SK-N-MC (cell line): ENCODE measurements around the gene APELA.
"Not testable (repeated sequence)": the region's sequence is repeated elsewhere in the genome, so short reads cannot be mapped to it uniquely, and the experiment has no call there.

Experiments used
- DNase-seq: peaks from one replicate; pipeline ENCODE4 v3.0.0-alpha.2; 2011; ENCODE audit warnings: low read depth, low spot score
- H3K27ac ChIP-seq: fragments of 200-600 bp; sonication (generic); 2 replicates; pipeline ENCODE4 v1.5.1; 2016; ENCODE audit warnings: mixed run types
- H3K36me3 ChIP-seq: fragments of 200-600 bp; sonication (generic); 2 replicates; pipeline ENCODE4 v1.6.1; 2017; ENCODE audit warnings: antibody characterized with exemption, low read length, mixed read lengths; ENCODE audit not compliant: insufficient read depth
- H3K4me3 ChIP-seq: fragments of 200-600 bp; sonication (generic); 2 replicates; pipeline ENCODE4 v1.5.1; 2016
- H3K9ac ChIP-seq: fragments of 200-600 bp; sonication (generic); 2 replicates; pipeline ENCODE4 v1.8.0; 2017; ENCODE audit warnings: mixed run types, mixed read lengths; ENCODE audit not compliant: insufficient read length
- H3K9me3 ChIP-seq: fragments of 200-600 bp; sonication (generic); 2 replicates; pipeline ENCODE4 v1.6.1; 2017; ENCODE audit warnings: low read depth, mild to moderate bottlenecking, antibody characterized with exemption, low read length, moderate library complexity, mixed read lengths
- EZH2 ChIP-seq: fragments of 200-600 bp; sonication (generic); IDR thresholded peaks from one replicate; pipeline ENCODE4 v1.6.1; 2017; ENCODE audit warnings: antibody characterized with exemption
- FOXP2 ChIP-seq: optimal IDR thresholded peaks from 2 replicates; pipeline ENCODE3; 2011; ENCODE audit warnings: mild to moderate bottlenecking, moderate library complexity; ENCODE audit not compliant: insufficient read depth; ENCODE audit errors: extremely low read length, control extremely low read depth
- POLR2AphosphoS5 ChIP-seq: IDR thresholded peaks from 2 replicates; pipeline ENCODE4 v1.6.1; 2012; ENCODE audit warnings: mild to moderate bottlenecking, low read depth, low read length, borderline replicate concordance

The APELA gene

DNA sequence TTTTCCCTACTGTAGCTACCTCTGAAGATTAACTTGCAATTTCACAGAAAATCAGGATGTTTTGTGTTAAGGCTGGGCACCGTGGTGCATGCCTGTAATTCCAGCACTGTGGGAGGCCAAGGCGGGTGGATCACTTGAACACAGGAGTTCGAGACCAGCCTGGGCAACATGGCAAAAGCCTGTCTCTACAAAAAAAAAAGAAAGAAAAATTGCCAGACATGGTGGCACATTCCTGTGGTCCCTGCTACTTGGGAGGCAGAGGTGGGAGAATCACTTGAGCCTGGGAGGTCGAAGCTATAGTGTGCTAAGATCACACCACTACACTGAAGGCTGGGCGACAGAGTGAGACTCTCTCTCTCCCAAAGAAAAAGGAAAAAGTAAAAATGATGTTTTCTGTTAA lies 27.4 kb downstream of the APELA start:
- no peaks in the 10 kb centered on the region for H3K9me3 ChIP-seq
- no peaks in the 10 kb centered on the region for H3K36me3 ChIP-seq
- H3K27ac ChIP-seq: no peak overlapping the region
- no peak overlapping the region for H3K4me3 ChIP-seq
- no peak for DNase-seq
- H3K9ac ChIP-seq: no peak overlapping the region
- TF ChIP-seq EZH2 (no peak), FOXP2 (no peak), POLR2AphosphoS5 (no peak)

DNA sequence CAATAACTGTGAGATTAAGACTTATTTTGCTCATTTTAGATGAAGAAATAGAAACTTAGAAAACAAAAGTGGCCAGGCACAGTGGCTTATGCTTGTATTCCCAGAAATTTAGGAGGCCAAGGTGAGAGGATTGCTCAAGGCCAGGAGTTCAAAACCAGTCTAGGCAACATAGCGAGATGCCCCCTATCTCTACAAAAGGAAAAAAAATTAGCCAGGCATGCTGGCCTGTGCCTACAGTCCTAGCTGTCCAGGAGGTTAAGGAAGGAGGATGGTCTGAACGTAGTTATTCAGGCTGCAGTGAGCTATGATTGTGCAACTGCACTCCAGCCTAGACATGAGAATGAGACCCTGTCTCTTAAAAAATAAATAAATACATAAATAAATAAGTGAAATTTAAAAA lies 28.0 kb downstream of the APELA start:
- no peak overlapping the region for H3K27ac ChIP-seq
- DNase-seq: no peak
- no peak for TF ChIP-seq POLR2AphosphoS5
- TF ChIP-seq EZH2: no peak
- TF ChIP-seq FOXP2: no peak
- H3K9ac ChIP-seq: no peak overlapping the region
- no peaks in the 10 kb centered on the region for H3K9me3 ChIP-seq
- H3K4me3 ChIP-seq: no peak overlapping the region
- no peaks in the 10 kb centered on the region for H3K36me3 ChIP-seq

DNA sequence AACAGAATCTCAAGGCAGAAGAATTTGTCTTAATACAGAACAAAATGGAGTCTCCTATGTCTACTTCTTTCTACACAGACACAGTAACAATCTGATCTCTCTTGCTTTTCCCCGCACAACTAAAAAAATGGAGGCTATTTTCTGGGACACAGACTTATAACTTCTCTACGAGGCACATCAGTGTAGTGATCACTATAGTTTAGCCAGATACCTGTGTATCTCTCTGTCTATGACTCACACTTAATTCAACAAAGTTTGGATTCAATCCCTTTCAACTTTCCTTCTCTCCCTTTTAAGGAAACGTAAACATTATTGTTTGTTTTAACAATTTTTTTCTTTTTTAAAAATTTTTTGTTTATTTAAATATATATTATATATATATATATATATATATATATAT lies 29.4 kb downstream of the APELA start:
- H3K27ac ChIP-seq: no peak overlapping the region
- TF ChIP-seq POLR2AphosphoS5: no peak
- no peak for TF ChIP-seq EZH2
- no peak for TF ChIP-seq FOXP2
- no peak for DNase-seq
- no peaks in the 10 kb centered on the region for H3K9me3 ChIP-seq
- no peaks in the 10 kb centered on the region for H3K36me3 ChIP-seq
- no peak overlapping the region for H3K4me3 ChIP-seq
- no peak overlapping the region for H3K9ac ChIP-seq

DNA sequence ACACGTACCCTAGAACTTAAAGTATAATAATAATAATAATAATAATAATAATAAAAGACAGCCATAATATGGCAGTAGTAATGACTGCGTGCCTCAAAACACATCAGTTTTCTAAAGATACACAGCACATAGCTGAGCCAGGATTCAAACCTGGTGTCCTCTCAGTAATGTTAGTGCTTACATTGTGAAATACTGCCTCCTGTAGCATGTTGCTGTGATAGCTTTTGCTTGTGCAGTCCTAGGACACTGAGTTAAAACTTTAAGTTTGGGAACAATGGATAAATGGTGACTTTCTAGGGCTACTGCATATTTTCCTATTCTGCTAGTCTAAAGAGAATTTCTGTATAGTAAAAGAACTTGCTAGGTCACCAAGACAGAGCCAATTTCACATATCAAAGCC lies 36.5 kb downstream of the APELA start:
- not testable (repeated sequence) for H3K36me3 ChIP-seq, H3K4me3 ChIP-seq, DNase-seq, H3K9me3 ChIP-seq, H3K27ac ChIP-seq, H3K9ac ChIP-seq

DNA sequence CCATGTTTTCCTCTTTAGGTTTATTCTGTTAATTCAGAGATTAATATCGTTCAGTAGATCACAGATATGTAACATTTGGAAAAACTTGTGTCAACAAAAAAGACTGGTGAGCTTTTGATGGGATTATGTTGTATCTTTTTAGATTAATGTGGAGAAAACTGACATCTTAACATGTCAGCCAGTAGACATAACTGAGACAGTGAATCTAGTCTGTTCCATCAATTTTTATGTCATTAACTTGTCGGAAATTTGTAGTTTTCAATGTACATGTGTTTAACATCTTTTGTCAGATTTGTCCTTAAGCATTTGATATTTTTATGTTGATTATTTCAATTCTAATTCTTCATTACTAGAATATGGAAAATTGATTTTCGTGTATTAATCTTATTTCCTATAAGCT lies 42.0 kb downstream of the APELA start:
- H3K27ac ChIP-seq: no peak overlapping the region
- no peak overlapping the region for H3K4me3 ChIP-seq
- TF ChIP-seq POLR2AphosphoS5: no peak
- no peak for TF ChIP-seq FOXP2
- no peak for TF ChIP-seq EZH2
- no peak for DNase-seq
- H3K9me3 ChIP-seq: no peaks in the 10 kb centered on the region
- H3K9ac ChIP-seq: no peak overlapping the region
- no peaks in the 10 kb centered on the region for H3K36me3 ChIP-seq

DNA sequence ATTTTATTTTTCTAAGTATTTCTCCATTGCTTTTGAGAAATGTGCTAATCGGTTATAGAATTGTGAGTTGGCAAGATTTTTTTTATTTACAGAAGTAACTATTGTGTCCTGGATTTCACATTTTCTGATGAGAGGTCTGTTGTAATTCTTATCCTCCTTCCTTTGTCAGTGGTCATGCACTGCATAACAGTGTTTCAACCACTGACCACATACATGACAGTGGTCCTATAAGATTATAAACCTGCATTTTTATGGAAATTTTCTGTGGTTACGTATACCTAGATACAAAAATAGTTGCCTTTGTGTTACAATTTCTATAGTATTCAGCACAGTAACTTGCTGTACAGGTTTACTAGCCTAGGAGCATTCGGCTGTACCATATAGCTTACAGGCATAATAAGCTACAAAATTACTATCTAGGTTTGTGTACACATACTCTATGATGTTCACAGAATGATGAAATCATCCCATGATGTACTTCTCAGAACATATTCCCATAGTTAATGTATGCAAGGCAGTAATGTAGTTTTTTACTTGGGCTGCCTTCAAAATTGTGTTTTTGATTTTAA lies 47.8 kb downstream of the APELA start:
- Histone ChIP-seq H3K9ac (no peak overlapping the region), H3K4me3 (no peak overlapping the region), H3K27ac (no peak overlapping the region), H3K9me3 (no peaks in the 10 kb centered on the region), H3K36me3 (no peaks in the 10 kb centered on the region)
- no peak for TF ChIP-seq FOXP2
- no peak for TF ChIP-seq POLR2AphosphoS5
- TF ChIP-seq EZH2: no peak
- DNase-seq: no peak

DNA sequence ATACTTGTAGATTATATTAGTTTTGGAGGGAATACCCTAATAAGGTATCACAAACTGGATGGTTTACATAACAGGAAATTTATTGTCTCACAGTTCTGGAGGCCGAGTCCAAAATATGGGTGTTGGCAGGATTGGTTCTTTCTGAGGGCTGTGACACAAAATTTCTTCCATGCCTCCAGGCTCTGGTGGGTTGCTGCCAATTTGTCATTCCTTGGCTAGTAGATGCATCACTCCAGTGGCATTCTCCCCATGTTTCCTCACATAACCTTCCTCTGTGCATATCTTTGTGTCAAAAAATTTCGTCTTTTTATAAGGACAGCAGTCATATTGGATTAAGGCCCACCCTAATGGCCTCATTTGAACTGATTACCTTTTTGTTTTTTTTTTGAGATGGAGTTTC lies 49.3 kb downstream of the APELA start:
- no peak for DNase-seq
- Histone ChIP-seq H3K36me3 (no peaks in the 10 kb centered on the region), H3K4me3 (no peak overlapping the region), H3K9ac (no peak overlapping the region), H3K27ac (no peak overlapping the region), H3K9me3 (no peaks in the 10 kb centered on the region)
- TF ChIP-seq POLR2AphosphoS5: no peak

DNA sequence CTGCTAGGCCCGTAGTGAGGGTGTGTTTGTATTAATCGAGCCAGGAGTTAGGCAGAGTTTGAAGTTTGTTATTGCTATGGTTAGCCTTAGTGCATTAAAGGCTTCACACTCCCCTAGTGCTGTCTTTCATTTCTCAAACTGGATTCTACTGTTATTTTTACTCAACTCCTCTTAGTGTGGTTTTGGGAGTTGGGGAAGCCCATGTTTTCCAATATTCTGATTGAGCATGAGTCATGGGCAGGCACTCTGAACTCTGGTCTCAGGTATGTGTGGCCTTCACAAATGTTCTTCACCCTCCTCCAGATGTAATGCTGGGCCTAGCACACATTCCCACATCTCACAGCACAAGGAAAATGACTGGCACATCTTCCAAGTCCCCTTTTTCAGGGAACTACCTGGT lies 50.1 kb downstream of the APELA start:
- H3K9me3 ChIP-seq, H3K9ac ChIP-seq, H3K36me3 ChIP-seq, H3K4me3 ChIP-seq, DNase-seq, H3K27ac ChIP-seq: not testable (repeated sequence)

DNA sequence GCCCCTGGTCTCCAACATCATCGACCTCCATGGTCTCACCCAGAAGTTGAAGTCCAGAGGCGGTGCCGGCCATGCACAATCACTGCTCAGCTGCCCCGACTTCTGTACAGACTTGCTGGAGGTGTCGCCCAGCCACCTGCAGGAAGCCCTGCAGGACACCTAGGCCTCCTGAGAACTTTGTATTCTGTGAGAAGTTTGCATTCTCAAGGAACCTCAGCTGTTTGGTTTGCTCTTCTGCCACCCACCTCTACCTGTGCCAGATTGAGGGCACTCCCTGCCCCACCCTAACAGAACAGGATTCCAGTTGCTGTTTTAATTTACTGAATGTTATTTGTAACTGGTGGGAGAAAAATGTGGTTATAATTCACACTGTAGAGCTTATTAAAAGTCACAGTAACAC lies 53.7 kb downstream of the APELA start:
- H3K36me3 ChIP-seq: no peaks in the 10 kb centered on the region
- H3K9ac ChIP-seq: no peak overlapping the region
- no peak for DNase-seq
- H3K9me3 ChIP-seq: no peaks in the 10 kb centered on the region
- H3K4me3 ChIP-seq: no peak overlapping the region
- no peak overlapping the region for H3K27ac ChIP-seq
- no peak for TF ChIP-seq FOXP2
- no peak for TF ChIP-seq EZH2
- no peak for TF ChIP-seq POLR2AphosphoS5
